Panc1 (cell line): ENCODE data around the gene PANK2. TPM values are rescaled to one million over a fixed set of nuclear protein-coding genes. Genes with fewer than 3 reads are reported as not detected.

ENCODE experiments used
- ATAC-seq: fragments of 200-7000 bp; cut with Tn5 transposase; 2 replicates; pipeline ENCODE4 v1.9.1; 2020; ENCODE audit warnings: mild to moderate bottlenecking, moderate library complexity
- BruUV-seq: library from RNA; stranded (reverse); fragments of 400-500 nt; replicated peaks from 2 replicates; lab custom pipeline; 2021; lab: Mats Ljungman, UMichigan
- CTCF ChIA-PET: fragments of 300-600 bp; sonication (Branson Sonifier 250); formaldehyde crosslinking; loops from one replicate; lab custom pipeline; 2022; ENCODE audit warnings: antibody characterized with exemption; lab: Charles Lee
- POLR2A ChIA-PET: fragments of 300-600 bp; sonication (Branson Sonifier 250); formaldehyde crosslinking; loops from one replicate; lab custom pipeline; 2022; ENCODE audit warnings: antibody characterized with exemption; lab: Charles Lee
- DNase-seq: peaks from one replicate; pipeline ENCODE4 v3.0.0-alpha.2; 2010; ENCODE audit warnings: low read depth, low spot score
- H3K27ac ChIP-seq: 2 replicates; pipeline ENCODE4 v1.5.1; 2011; ENCODE audit warnings: mild to moderate bottlenecking, low read length, inconsistent platforms
- H3K27me3 ChIP-seq: fragments of 200-500 bp; sonication (Bioruptor generic); 2 replicates; pipeline ENCODE4 v1.6.0; 2014; ENCODE audit warnings: low read length, inconsistent platforms; ENCODE audit not compliant: control insufficient read depth, insufficient read depth
- H3K36me3 ChIP-seq: fragments of 200-500 bp; sonication (Bioruptor generic); 2 replicates; pipeline ENCODE4 v1.5.1; 2014; ENCODE audit warnings: inconsistent platforms, mild to moderate bottlenecking, low read length, moderate library complexity; ENCODE audit not compliant: control insufficient read depth, insufficient read depth
- H3K4me1 ChIP-seq: 2 replicates; pipeline ENCODE4 v1.5.1; 2011; ENCODE audit warnings: inconsistent platforms, mild to moderate bottlenecking, low read length, moderate library complexity; ENCODE audit not compliant: control insufficient read depth, insufficient read depth
- H3K4me3 ChIP-seq, 2 experiments: 2 replicates each; pipeline ENCODE4 v1.5.1; 2011 to 2012; ENCODE audit warnings: low read depth in 2 of 2, low read length in 2 of 2, mild to moderate bottlenecking in 2 of 2, inconsistent platforms in 1 of 2, moderate library complexity in 1 of 2
- H3K9me3 ChIP-seq: fragments of 200-500 bp; sonication (Bioruptor generic); 2 replicates; pipeline ENCODE4 v1.5.1; 2014; ENCODE audit warnings: low read depth, mild to moderate bottlenecking, inconsistent platforms, low read length, moderate library complexity; ENCODE audit not compliant: control insufficient read depth, insufficient read depth
- CTCF ChIP-seq: fragments of 450-650 bp; IDR thresholded peaks from 2 replicates; pipeline ENCODE4 v1.5.1; 2017; ENCODE audit warnings: mild to moderate bottlenecking
- POLR2AphosphoS5 ChIP-seq: IDR thresholded peaks from 2 replicates; pipeline ENCODE4 v1.6.1; 2012; ENCODE audit warnings: mild to moderate bottlenecking, low read depth, low read length, moderate library complexity
- REST ChIP-seq, 2 experiments: IDR thresholded peaks; 2 replicates each; pipeline ENCODE4 v1.6.1; 2011 to 2012; ENCODE audit warnings: low read depth in 2 of 2, control low read depth in 1 of 2, low read length in 1 of 2, mild to moderate bottlenecking in 1 of 2, moderate library complexity in 1 of 2; ENCODE audit not compliant: insufficient read depth in 1 of 2
- SIN3A ChIP-seq: IDR thresholded peaks from 2 replicates; pipeline ENCODE4 v1.6.1; 2012; ENCODE audit warnings: low read depth, mild to moderate bottlenecking, low read length, moderate library complexity, borderline replicate concordance; ENCODE audit not compliant: insufficient read depth
- TCF7L2 ChIP-seq: IDR thresholded peaks from 2 replicates; pipeline ENCODE4 v1.6.1; 2011; ENCODE audit warnings: mild to moderate bottlenecking, low read depth, low read length, inconsistent platforms
- in situ Hi-C: cut with HindIII; loops from 2 replicates; pipeline ENCODE4 v1.10.0; 2016; ENCODE audit warnings: low sequenced_read_pairs, low pct_unique_long_range_greater_than_20kb
- intact Hi-C: fragments of 100-400 bp; cut with micrococcal nuclease; formaldehyde crosslinking; loops from one replicate; pipeline ENCODE4 v1.10.0; 2022; ENCODE audit not compliant: unreplicated experiment
- total RNA-seq: library from RNA; stranded (reverse); gene quantifications from one replicate; pipeline ENCODE4 v1.2.1, GENCODE V29; 2021; ENCODE audit not compliant: unreplicated experiment

The PANK2 gene
- total RNA-seq, 1 experiment from 2014 or later, result 40.9 TPM

GRCh38 chr20:3923818-3924217 lies 34.6 kb downstream of the PANK2 start:
- BruUV-seq, result no TSS peak
- no peak overlapping the region for H3K27ac ChIP-seq
- H3K9me3 ChIP-seq, result no peaks in the 10 kb centered on the region
- TF ChIP-seq TCF7L2 (no peak), REST (IDR thresholded peaks at IDR 0.05; ENCODE audit: insufficient read depth in 1 of 2, low read depth in 2 of 2, low read length in 1 of 2) (no peak), POLR2AphosphoS5 (no peak), SIN3A (no peak), CTCF (no peak)
- H3K4me1 ChIP-seq, result no peaks in the 10 kb centered on the region; the same call in 1 of the 2 replicates
- in situ Hi-C loops, result no loop called here
- POLR2A ChIA-PET, result no interaction called here
- no peak for ATAC-seq
- H3K4me3 ChIP-seq, result no peak overlapping the region
- intact Hi-C loops, result no loop called here
- CTCF ChIA-PET, result no interaction called here
- peaks cover 9% of the 10 kb centered on the region; the same call in 1 of the 2 replicates for H3K36me3 ChIP-seq
- no peak for DNase-seq
- no peaks in the 10 kb centered on the region for H3K27me3 ChIP-seq

- Histone ChIP-seq H3K4me3 (no peak overlapping the region), H3K27me3 (no peaks in the 10 kb centered on the region), H3K9me3 (no peaks in the 10 kb centered on the region), H3K4me1 (no peaks in the 10 kb centered on the region; the same call in 1 of the 2 replicates), H3K27ac (no peak overlapping the region), H3K36me3 (peaks cover 5% of the 10 kb centered on the region; the same call in 1 of the 2 replicates)
- intact Hi-C loops (no loop called here), in situ Hi-C loops (no loop called here)
- ChIA-PET CTCF (no interaction called here), POLR2A (no interaction called here)
- DNase-seq (no peak), ATAC-seq (no peak)
- BruUV-seq, result no TSS peak
- TF ChIP-seq TCF7L2 (no peak), SIN3A (no peak), POLR2AphosphoS5 (no peak), REST (IDR thresholded peaks at IDR 0.05; ENCODE audit: insufficient read depth in 1 of 2, low read depth in 2 of 2, low read length in 1 of 2) (no peak), CTCF (no peak)
These were observed 35.3 kb downstream of the PANK2 start for GRCh38 chr20:3924304-3925112.
